GM18502 (cell line): Measurements from ENCODE around the gene FBXL7.

Source experiments
- ATAC-seq: cut with Tn5 transposase; IDR thresholded peaks from one replicate; pipeline ENCODE4 v1.9.1; 2021; ENCODE audit warnings: mild to moderate bottlenecking; ENCODE audit not compliant: unreplicated experiment, poor library complexity

FBXL7 gene

DNA sequence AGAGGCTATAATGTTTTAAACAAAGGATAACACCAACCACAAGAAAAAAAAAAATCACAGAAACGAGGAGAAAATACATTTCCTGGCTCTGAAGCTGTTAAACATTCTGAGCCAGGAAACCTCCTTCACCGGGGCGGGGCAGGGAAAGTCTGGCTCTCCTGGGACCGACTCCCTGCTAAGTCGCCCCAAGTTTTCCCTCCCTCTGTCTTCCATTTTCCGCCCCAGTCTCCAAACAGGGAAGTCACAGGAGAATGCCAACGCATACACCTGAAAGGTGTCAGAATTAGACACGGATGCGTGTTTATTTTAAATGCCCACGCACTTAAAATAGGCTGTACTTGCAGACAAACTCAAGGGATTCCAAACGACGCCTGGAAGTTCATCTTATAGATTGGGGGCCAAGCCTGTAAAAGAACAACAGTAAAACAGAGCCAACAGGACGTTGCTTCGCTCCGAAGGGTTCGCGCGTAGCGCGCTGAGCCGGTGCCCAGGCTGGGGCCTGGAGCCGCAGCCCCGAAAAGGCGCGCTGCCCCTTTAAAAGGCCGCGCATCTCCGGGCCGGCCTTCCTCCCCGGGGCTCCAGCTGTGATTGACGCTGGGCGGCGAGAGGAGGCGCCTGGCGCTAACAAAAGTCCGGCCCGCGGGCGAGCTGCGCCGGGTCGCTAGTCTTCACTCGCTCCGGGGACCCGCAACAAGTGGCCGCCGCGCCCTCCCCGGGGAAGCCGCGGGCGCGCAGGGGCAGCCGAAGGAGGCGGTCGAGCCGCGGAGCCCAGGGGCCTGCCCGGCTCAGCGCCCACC, at the start of gene FBXL7:
Gene FBXL7 (plus strand): TSS at position 653 of the 797 bp plus-strand sequence.
- no peak for ATAC-seq

DNA sequence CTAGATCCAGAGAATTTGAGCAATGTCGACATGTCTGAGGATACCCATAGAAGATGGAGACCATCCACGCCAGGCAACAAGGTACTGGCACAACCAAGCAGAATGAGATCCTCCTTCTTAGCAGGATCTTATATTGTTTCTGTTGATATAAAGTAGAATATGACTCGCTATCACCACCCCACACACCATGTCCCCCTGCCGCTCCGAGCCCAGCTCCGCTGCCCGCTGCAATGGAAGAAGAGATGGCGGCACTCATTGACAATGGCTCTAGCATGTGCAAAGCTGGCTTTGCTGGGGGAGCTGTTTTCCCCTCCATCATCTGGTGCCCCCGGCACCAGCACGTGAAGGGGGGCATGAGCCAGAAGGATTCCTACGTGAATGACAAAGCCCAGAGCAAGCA, 49.5 kb upstream of the FBXL7 start:
- ATAC-seq: no peak

DNA sequence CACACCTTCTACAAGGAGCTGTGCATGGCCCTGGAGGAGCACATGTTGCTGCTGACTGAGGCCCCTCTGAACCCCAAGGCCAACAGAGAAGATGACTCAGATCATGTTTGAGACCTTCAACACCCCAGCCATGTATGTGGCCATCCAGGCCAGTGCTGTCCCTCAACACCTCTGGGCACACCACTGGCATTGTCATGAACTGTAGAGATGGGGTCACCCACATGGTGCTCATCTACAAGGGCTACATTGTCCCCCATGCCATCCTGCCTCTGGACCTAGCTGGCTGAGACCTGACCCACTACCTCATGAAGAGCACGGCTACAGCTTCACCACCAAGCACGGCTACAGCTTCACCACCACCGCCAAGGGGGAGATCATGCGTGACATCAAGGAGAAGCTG, 49.0 kb upstream of the FBXL7 start:
- no peak for ATAC-seq

DNA sequence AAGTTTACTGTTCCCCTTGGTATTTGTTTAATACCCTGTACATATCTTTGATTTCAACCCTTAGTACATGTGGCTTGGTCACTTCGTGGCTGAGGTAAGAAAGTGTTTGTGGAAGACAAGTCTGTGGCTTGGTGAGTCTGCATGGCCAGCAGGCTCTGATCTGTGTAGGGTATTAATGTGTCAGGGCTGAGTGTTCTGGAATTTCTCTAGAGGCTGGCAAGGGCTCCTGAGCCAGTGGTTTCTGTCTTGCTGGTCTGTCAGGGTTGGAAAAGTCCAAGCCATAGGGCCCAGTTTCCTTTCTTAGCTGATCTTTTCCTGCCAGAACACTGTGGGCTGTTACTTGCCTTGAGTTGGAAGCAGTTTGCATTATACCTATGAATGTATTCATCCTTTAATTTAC, 48.0 kb upstream of the FBXL7 start:
- no peak for ATAC-seq

DNA sequence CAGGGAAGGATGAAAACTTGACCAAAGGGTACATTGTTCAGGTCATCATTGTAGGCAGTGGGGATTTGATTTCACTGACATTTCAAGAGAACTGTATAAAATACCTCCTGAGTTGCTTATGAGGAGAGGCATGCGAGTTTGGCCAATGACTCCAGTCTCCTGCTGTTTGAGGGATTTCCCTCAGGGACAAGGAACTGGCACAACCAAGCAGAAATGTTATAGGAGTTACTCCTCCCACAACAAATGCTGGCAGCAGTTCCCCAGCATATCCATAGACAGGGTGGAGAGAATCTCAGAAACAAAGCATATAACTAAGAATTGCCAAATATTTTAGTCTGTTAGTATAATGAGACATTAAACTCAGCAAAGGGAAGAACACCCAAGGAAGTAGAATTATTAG, 47.2 kb upstream of the FBXL7 start:
- ATAC-seq: no peak

DNA sequence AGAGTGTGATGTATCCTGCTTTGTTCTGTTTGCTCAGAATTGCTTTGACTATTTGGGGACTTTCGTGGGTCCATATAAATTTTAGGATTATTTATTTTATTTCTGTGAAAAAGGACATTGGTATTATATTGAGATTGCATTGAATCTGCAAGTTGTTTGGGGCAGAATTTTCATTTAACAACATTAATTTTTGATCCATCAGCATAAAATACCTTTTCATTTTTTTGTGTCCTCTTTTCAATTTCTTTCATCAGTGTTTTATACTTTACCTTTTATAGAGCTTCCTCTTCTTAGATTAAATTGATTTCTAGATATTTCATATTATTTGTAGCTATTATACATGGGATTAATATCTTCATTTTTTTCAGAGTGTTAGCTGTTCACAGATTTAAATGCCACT, 40.8 kb upstream of the FBXL7 start:
- no peak for ATAC-seq

DNA sequence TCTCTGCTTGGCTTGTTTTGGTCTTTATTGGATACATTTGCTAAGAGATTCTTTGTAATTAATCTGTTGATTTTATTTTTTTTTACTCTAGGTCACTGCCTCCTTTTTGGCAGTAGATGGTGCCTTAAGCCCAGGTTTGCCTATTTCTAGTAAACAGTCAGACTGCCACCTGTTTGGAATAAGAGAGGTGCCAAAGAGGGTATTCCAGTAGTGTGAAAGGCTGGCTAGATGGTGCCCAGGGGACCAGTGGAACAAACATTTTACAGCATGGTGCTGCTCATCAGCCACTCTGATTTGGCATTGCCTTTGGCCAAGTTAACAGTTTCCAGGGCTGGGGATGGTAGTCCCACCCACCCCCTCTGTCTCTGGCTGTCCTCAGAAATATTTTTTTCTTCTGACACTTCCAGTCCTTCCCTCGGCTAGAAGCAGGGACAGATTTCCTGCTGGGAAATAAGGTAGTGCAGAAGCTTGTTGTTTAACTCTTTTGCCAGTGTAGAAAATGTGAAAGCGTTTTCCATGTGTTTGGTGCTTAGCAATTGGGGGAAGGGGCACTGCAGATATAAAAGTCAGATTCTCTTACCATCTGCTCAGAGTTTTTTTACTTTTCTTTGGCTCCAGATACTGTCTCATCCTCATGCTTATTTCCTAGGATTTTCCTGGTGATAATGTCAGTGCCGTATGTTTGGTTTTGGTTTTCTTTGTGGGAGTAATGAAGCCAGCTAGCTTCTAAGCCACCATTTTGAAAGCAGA, 36.6 kb upstream of the FBXL7 start:
- no peak for ATAC-seq

DNA sequence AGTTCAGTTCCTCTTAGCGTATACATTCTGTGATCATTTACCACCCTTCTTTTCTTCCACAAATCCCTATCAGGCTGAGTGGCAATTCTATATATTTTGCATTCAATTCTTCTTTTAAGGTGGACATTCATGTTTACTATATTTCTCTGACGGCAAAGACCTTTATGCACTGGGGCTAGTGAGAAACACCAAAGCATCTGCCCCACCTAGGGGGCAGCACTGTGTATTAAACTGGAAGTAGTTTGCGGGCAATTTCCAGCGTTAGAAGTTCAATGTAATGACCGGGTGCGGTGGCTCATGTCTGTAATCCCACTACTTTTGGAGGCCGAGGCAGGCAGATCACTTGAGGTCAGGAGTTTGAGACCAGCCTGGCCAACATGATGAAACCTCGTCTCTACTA, 27.9 kb upstream of the FBXL7 start:
- peak; percentile 59 for ATAC-seq

DNA sequence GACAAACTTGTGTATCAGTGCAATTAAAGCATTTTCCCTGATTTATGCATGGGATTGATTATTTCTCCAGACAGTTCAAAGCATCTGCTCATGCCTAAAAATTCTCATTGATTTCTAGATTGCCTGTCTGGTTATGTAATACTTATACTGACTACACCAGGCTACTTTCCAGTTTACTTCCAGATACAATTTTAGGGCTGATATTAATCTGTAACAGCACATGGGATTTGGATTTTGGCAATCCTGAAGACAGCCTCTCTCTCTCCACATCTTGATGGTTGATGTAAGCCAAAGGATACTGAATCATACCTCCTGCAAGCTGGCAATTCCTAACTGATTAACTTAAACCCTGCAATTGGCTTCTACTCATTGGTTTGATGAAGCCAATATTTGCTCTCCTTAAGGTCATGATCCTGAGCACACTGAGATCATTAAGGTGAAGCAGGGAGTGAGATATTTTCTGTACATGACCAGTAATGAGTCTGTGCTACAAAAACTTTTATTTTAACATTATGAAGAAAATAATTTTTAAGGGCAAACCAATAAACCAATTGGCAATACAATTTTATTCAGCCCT, 25.7 kb upstream of the FBXL7 start:
- no peak for ATAC-seq

DNA sequence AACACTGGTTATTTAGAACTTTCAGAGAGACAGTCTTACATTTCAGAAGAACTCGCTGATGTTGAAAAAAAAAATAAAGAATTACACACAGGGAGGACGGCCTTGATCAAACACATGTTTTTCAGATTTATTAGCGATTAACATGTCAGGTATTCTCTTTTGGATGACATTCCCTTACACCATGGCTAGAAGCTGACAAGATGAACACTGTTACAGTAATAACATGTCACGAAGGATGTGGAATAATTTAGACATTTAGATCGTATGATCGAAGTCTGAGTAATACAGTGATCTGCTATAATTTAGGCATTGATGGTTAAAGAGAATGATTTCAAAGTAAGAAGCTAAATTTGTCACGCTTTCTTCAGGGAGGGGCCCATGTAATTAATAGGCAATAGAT, 24.6 kb upstream of the FBXL7 start:
- no peak for ATAC-seq

DNA sequence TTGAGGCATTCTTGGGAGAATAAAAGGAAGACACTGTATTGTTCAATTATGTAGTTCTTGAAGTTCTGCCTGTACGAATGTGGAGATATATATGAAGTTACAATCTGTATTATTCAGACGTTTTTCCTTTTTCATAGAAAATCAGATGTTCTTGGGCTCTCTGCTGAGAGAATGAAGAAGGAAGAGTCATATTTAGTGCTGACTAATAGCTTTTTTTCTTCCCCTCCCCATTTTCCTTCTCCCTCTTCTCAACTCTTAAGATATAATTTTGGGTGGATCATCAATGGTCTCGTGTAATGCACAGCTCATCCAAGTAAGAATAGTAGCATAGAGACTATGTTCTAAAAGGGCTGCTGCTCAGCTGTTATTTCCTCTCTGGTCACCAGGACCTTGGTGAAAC, 23.0 kb upstream of the FBXL7 start:
- no peak for ATAC-seq

DNA sequence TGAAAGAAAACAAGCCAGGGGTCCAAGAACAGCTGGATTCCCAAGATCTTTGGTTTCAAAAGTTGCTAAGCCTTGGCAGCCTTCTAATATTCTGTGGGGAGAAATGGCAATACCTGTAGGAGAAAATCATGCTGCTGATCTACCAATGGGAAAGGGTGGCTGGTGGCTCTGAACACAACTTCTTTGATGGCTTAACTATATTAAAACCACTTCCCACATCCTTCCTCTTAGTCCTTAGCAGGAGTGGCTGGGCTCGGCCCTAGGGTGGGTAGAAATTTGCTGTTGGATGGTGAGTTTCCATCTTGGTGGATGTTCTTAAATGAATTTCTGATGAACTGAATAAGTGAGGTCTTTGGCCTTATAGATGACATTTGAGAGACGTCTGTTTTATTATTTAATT, 19.5 kb upstream of the FBXL7 start:
- no peak for ATAC-seq

DNA sequence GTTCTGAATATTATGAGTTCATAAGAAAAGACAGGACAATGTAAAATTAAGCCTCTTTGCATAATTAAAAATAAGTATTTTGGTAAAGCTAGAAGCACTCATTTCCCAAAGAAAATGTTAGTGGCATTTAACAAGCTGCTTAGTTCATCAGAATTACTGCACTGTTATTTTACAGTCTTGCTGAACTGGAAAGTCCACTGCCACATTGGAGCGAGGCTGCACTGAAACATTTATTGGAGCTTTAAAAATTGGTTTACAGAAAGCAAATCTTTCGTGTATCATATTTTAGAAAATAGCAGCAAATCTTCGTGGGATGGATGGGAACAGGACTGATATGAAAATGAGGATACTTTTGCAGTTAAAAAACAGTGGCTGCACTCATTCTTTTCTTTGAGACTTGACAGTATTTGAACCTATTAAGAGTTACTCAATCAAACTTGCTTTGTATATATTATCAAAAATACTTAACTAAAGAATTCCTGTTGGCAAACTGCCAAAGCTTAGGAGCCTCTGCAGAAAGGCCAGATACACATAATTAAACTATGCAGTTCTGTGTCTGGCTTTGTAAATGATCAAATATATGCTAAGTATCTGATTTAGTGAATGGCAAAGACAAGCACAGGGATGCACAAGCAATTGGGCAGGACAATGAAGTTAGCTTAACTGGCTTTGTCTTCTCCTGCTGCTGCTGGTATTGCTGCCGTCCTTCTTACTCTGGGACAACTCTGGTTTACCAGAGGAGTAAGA, 16.5 kb upstream of the FBXL7 start:
- ATAC-seq: no peak

DNA sequence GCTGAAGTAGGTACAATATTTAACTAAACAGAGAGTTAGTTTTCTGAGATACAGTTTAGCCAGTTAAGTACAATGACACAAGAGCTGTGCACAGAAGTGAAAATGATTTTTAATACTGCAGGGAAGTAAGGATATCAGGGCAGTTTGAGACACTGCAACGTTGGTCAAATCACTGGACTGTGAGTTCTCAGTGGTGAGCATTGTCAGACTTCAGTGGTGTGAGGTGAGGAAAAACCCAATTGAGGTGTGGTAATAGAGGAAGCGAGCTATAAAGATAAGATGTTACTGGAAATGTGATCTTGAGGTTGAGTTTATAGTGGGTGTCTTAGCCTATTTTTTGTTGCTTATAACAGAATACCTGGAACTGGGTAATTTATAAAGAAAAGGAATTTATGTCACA, 12.8 kb upstream of the FBXL7 start:
- no peak for ATAC-seq

DNA sequence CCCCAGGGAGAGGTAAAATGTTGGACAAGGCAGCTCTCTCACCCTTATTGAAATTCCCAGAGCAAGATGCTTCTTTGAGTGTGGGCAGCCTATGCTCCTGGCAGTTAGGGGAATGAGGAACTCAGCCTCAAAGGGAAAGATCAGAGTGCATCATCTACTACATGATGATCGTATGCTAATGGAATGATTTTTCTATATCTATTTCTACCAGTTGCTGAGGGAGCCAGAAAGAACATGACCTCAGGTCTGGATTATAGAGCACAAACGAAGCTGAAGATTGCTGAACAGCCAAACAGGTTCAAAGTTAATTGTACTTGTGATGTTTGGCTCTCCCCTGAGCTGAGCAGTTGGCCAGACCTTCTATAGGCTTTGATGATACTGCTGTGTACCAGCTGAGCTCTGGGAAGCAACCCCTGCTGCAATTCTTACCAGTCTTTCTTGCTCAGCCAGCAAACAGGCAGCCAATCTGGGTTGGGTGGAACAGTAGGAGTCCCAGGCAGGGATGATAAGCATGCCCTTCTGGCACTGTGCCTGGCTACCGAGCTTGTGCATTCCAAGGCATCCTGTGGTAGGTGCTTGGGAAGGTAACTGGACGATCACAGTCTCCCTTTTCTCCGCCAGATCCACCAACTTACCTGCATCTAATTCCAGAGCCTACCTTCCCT, 10.3 kb upstream of the FBXL7 start:
- no peak for ATAC-seq

DNA sequence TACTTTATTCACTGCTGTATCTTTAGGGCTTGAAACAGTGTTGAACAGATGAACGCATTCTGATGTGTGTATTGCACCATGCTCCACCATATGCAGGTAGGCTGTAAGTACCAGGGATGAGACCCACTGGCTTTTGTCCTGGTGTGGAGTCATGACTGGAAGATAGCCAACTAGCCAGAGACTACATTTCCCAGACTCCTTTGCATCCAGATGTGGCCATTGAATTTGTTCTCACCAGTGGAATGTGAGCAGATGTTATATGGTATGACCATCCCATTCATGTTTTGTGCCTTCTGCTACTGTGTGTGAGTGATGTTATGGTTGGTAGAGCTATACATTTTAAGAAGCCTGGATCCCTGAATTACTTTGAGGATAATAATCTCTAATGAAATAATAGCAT, 7.4 kb upstream of the FBXL7 start:
- no peak for ATAC-seq

DNA sequence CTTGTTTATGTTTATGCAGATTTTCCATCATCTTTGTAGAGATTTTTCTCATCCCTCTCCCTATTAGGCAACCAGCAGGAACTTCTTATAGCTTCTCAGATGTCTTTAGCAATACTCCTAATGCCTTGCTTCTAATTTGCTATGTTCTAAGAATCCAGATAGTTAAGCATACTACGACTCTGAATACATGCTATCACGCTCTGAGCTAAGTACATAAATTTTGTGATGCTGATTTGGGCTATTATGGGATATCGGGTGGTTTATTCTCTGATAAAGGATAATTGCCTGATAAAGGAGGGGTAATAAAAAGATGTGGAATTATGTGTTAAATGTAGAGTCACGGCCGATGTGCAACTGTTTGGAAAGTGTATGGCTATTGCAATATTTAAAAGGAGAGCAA, 6.5 kb upstream of the FBXL7 start:
- ATAC-seq: no peak

DNA sequence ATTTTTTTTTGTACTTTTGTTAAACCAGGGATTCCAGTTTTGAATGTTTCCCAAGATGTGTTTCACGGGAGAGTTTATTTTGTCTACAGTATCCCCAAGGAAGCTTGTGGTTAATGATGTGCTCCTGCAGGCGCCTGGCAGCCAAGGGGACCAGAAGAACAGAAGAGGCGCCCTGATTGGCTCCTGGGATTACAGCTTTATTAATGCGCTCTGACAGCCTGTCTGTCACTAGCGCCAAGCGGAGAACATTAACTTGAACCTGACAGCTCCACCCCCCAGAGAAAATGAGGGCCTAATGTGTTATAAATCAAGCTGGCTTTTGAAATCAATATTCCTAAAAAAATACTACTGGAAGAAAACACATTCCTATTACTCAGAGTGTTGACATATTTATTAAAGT, 5.0 kb upstream of the FBXL7 start:
- ATAC-seq: no peak

DNA sequence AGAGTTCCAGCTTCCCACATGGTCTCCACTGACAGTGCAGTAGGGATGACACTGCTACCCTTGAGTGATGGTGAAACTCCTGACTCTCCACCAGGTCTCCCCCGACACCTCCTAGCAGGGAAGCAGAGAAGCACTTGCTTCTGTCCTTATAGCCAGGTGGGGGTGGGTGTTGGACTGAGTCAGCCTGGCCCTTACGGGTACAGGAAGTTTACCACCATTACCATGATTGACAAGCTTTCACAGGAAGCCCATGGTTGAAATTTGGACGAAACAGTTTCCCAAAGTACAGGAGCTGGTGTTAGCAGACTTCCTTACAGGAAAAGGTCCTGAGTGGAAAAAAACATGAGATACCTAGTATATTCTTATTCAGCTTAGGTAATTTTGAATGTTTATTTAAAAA, 3.1 kb upstream of the FBXL7 start:
- ATAC-seq: no peak

DNA sequence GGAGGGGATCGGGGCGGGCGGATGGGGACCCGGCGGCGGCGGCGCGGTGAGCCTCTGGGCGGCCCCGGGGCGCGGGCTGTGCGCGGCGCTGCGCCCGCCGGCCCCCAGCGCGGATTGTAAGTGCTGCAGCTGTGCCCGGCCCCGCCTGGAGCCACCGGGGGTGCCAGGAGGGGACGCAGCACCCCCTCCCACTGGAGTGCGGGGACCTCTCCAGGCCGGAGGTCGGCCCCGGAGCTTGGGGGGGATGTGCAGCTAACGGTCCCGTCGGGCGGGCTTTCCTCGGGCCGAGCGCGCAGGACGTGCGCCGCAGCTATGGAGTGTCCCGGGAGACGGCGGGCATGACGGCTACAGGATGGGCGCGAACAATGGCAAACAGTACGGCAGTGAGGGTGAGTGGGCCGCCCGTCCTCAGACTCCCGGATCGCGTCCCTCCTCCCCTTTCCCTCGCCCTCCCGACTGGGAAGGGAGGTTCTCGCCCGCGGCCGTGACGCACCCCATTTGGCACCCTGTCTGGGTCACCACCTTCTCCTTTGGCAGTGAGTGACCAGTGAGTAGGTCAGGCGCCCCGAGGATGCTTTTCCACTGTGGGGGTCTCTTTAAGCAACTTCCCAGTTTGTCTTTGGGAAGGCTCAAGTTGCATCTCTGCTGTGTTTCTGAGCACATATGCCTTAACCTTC, 483 bp downstream of the FBXL7 start:
- no peak for ATAC-seq
